Kidney (tissue), 14 donors: ENCODE data around the gene RASGRF2. TPM values are rescaled to one million over a fixed set of nuclear protein-coding genes. Genes with fewer than 3 reads are reported as not detected.

Experiments
- DNase-seq, 5 donors: peaks; one replicate each; pipeline ENCODE4 v3.0.0-alpha.2; 2013 to 2020
- FAIRE-seq: peaks from 2 replicates; lab custom pipeline; 2012; peaks lifted over from hg19 to GRCh38; lab: Jason Lieb, UNC
- H3K27ac ChIP-seq, 2 donors: one replicate each; pipeline ENCODE4 v1.7.0; 2013; ENCODE audit warnings: low read depth in 2 of 2, low read length in 2 of 2, inconsistent platforms in 1 of 2
- H3K27me3 ChIP-seq: one replicate; pipeline ENCODE4 v1.7.1; 2013; ENCODE audit warnings: low read length, inconsistent platforms; ENCODE audit not compliant: control insufficient read depth, insufficient read depth
- H3K36me3 ChIP-seq, 3 donors: one replicate each; pipeline versions ENCODE4 v1.7.0 to v1.7.1; 2013; ENCODE audit warnings: low read length in 3 of 3, control low read depth in 1 of 3, inconsistent platforms in 1 of 3; ENCODE audit not compliant: insufficient read depth in 3 of 3, control insufficient read depth in 2 of 3
- H3K4me1 ChIP-seq, 3 donors: one replicate each; pipeline versions ENCODE4 v1.7.0 to v1.7.1; 2013; ENCODE audit warnings: low read length in 3 of 3, inconsistent platforms in 1 of 3, low read depth in 1 of 3; ENCODE audit not compliant: control insufficient read depth in 2 of 3, insufficient read depth in 2 of 3
- H3K4me3 ChIP-seq, 3 donors: one replicate each; pipeline versions ENCODE4 v1.7.0 to v1.8.1; 2013; ENCODE audit warnings: low read length in 3 of 3, control low read depth in 1 of 3, inconsistent platforms in 1 of 3
- H3K9ac ChIP-seq, 3 donors: one replicate each; pipeline versions ENCODE4 v1.7.0 to v1.7.1; 2013; ENCODE audit warnings: low read length in 3 of 3, control low read depth in 1 of 3, inconsistent platforms in 1 of 3
- H3K9me3 ChIP-seq, 3 donors: one replicate each; pipeline versions ENCODE4 v1.7.0 to v1.7.1; 2013; ENCODE audit warnings: low read length in 3 of 3, control low read depth in 1 of 3, inconsistent platforms in 1 of 3; ENCODE audit not compliant: control insufficient read depth in 2 of 3, insufficient read depth in 1 of 3
- intact Hi-C: fragments of 100-400 bp; cut with DNase I; formaldehyde crosslinking; loops from one replicate; pipeline ENCODE4 v1.11.1; 2022
- polyA plus RNA-seq: library from polyadenylated mRNA; stranded (reverse); fragments of 350-450 nt; fragmentation: Illumina TruSeq; extraction: RNeasy Lipid Tissue Mini Kit (QIAGEN cat#74804); gene quantifications from one replicate; pipeline ENCODE4 v1.2.3, GENCODE V29; 2014; ENCODE audit warnings: low read depth, low replicate concordance; ENCODE audit not compliant: insufficient read depth
- total RNA-seq: library from RNA; stranded (reverse); fragmentation: NEBNext Ultra II Directional; extraction: Animal tissue kit (Norgen Biotek cat#: 25700); gene quantifications from one replicate; pipeline ENCODE4 v1.2.1, GENCODE V29; 2021
- TF ChIP-seq, protein P1 (sequence below): IDR thresholded peaks from 3 replicates; pipeline ENCODE4 v1.5.1; 2012; ENCODE audit warnings: mild to moderate bottlenecking, moderate library complexity, borderline replicate concordance; ENCODE audit not compliant: insufficient read depth; ENCODE audit errors: extremely low read depth
- donor health status: control.
- donor health status: control.
- donor health status: control.
- donor health status: control.
- donor health status: control.
- donor health status: DM: yes; HTN: yes; CAD: no.
- donor health status: Normal renal cell carcinoma (clear cell type).

The RASGRF2 gene
- total and polyA plus RNA-seq, 2 donors from 2014 or later, result 4.9 to 14.7 TPM

DNA sequence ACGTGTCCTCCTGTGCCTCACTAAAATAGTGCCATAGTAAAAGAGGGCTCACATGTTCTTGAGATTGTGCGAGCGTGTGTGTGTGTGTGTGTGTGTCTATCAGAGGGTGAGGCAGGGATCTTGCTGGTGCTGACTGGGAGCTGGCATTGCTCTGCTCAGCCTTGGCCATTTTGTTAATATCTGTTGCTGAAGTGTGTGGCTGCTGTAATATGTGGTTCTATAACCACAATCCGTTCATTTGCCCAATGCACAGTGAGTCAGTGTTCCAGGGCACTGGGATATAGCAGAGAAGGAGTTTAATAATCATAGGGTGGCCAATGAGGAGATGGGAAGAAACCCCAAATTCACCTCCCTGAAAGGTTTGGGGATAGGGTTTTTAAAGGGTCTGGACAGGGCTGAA, 61.3 kb downstream of the RASGRF2 start:
- no peak for FAIRE-seq
- intact Hi-C loops, result no loop called here
- no peak overlapping the region for H3K9ac ChIP-seq
- H3K4me3 ChIP-seq, result no peak overlapping the region
- DNase-seq, result no peak
- H3K9me3 ChIP-seq, result no peaks in the 10 kb centered on the region
- H3K27ac ChIP-seq, result no peak overlapping the region
- H3K36me3 ChIP-seq, result no peaks in the 10 kb centered on the region
- TF ChIP-seq, protein P1, sequence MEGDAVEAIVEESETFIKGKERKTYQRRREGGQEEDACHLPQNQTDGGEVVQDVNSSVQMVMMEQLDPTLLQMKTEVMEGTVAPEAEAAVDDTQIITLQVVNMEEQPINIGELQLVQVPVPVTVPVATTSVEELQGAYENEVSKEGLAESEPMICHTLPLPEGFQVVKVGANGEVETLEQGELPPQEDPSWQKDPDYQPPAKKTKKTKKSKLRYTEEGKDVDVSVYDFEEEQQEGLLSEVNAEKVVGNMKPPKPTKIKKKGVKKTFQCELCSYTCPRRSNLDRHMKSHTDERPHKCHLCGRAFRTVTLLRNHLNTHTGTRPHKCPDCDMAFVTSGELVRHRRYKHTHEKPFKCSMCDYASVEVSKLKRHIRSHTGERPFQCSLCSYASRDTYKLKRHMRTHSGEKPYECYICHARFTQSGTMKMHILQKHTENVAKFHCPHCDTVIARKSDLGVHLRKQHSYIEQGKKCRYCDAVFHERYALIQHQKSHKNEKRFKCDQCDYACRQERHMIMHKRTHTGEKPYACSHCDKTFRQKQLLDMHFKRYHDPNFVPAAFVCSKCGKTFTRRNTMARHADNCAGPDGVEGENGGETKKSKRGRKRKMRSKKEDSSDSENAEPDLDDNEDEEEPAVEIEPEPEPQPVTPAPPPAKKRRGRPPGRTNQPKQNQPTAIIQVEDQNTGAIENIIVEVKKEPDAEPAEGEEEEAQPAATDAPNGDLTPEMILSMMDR, result no peak
- H3K27me3 ChIP-seq, result no peaks in the 10 kb centered on the region
- no peaks in the 10 kb centered on the region for H3K4me1 ChIP-seq

DNA sequence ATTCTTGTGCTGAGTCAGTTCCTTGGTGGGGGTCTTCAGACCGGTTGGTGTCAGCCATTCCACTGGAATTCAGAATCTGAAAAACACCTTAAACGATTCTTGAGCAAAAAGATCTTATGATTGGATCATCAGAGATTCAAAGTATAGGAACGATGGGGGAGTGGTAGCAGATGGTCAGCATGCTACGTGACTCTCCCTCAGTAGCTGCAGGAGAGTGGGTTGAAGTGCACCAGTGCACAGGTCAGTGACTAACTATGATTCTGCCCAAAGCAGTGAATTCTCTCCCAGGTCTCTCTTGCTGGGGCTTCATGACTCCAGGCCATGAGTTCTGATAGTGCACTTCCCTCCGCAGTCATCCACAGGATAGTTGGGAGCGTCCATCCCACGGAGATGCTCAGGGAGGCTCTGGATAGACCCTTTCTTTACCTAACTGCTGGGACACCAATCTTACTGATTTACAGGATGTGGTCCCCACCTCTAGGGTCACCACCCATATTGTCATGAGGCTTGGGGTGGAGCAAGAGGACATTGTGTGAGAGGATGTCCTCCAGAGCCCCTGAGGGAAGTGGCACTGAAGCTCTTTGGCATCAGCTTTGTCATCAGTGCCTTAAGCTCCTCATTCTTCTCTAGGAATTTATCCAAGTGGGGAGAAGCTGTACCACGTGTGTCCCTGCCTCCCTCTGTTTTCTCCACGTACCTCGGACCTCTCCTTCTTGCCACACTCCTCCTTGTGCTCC, 62.0 kb downstream of the RASGRF2 start:
- H3K4me1 ChIP-seq, result no peaks in the 10 kb centered on the region
- no peak overlapping the region for H3K9ac ChIP-seq
- H3K9me3 ChIP-seq, result no peaks in the 10 kb centered on the region
- H3K27ac ChIP-seq, result no peak overlapping the region
- no peak overlapping the region for H3K4me3 ChIP-seq
- H3K27me3 ChIP-seq, result no peaks in the 10 kb centered on the region
- DNase-seq (no peak), FAIRE-seq (no peak)
- intact Hi-C loops, result no loop called here
- no peaks in the 10 kb centered on the region for H3K36me3 ChIP-seq
- TF ChIP-seq, protein P1, result no peak

DNA sequence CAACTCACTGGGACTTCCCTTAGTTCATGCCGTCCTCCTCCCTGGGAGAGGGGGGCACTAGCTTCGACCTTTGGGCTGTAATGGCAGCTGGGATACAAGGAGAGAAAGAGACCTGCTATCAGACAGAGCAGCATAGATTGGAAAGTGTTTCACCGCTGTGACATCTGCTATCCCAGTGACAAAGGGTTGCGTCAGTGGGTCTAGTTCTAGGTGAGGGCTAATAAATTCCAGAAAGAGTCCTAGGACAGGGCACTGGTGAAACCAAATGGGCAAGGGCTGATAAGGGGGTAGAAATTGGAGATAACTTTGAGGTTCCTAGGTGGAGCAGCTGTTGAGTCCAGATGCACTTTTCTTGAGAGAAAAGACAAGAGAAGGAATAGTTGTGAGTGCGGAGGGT, 62.5 kb downstream of the RASGRF2 start:
- FAIRE-seq, result no peak

More for the DNA sequence above, 62.5 kb downstream of the RASGRF2 start:
- Histone ChIP-seq H3K36me3 (no peaks in the 10 kb centered on the region), H3K27me3 (no peaks in the 10 kb centered on the region), H3K4me3 (no peak overlapping the region), H3K9me3 (no peaks in the 10 kb centered on the region), H3K27ac (no peak overlapping the region), H3K9ac (no peak overlapping the region), H3K4me1 (no peaks in the 10 kb centered on the region)
- no peak for DNase-seq
- intact Hi-C loops, result no loop called here
- TF ChIP-seq, protein P1, result no peak
